ENCODE results near the gene TMCC2.

DNA sequence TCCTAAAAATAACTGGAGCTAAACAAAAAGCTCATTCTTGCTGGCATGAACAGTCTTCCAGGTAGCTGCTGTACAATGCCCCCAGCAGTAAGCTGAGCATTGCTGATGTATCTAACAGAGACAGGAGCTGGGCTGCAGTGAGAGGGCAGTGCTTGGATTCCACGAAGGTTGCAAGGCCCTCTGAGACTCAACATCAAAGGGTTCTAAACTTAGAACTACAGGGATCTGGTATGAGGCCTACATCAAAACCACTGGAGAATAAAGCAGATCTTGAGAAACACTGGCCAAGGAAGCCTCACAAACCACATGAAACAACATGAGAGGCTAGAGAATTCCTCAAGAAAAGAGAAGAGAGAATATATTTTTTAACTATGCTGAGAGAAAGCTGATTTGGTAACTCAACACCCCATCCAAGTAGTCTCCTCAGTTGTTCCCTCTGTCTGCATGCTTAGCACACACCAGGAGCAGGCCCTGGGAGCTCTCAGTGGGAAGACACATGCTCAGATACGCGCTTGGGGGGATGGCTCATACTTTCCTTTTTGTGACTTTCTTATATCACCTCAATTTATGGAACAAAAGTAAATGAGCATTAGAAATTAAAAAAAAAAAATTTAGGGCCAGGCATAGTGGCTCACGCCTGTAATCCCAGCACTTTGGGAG is 43.9 kb upstream of the TMCC2 start:
- TF ChIP-seq SP4 (IDR thresholded peaks at IDR 0.05; ENCODE audit: low read length) (no peak), POLR2A (IDR thresholded peaks at IDR 0.05; ENCODE audit: control extremely low read depth in 1 of 2, low read depth in 2 of 2, low read length in 2 of 2) (no peak), NANOG (IDR thresholded peaks at IDR 0.05; ENCODE audit: insufficient read depth, low read depth, low read length, poor library complexity, severe bottlenecking) (no peak), CTCF (IDR thresholded peaks at IDR 0.05; ENCODE audit: control extremely low read depth in 1 of 3, insufficient read depth in 1 of 3, low read depth in 1 of 3, low read length in 3 of 3) (no peak), TAF1 (IDR thresholded peaks at IDR 0.05; ENCODE audit: low read depth, low read length) (no peak), SP2 (IDR thresholded peaks at IDR 0.05; ENCODE audit: low read length) (no peak), GTF2F1 (IDR thresholded peaks at IDR 0.05; ENCODE audit: borderline replicate concordance, low read depth, low read length) (no peak), HDAC2 (IDR thresholded peaks at IDR 0.05; ENCODE audit: borderline replicate concordance in 1 of 2, low read depth in 2 of 2, low read length in 2 of 2) (no peak), RAD21 (IDR thresholded peaks at IDR 0.05 in 1 of 2, conservative IDR thresholded peaks at IDR 0.05 in 1 of 2; ENCODE audit: low read depth in 2 of 2, low read length in 2 of 2) (no peak), RFX5 (IDR thresholded peaks at IDR 0.05; ENCODE audit: borderline replicate concordance, low read depth, low read length) (no peak), YY1 (IDR thresholded peaks at IDR 0.05; ENCODE audit: low read depth, low read length) (no peak), USF2 (IDR thresholded peaks at IDR 0.05; ENCODE audit: low read length) (no peak), SIRT6 (IDR thresholded peaks at IDR 0.05; ENCODE audit: low read length) (no peak), EZH2 (IDR thresholded peaks at IDR 0.05; ENCODE audit: low read depth, low read length, severe bottlenecking) (no peak)

Measured in H1 (cell line).